Activated CD8-positive, alpha-beta memory T cell treated with anti-CD3 and anti-CD28 coated beads for 36 hours (primary cell): ENCODE measurements around the gene PTMA. TPM values are rescaled to one million over a fixed set of nuclear protein-coding genes. Genes with fewer than 3 reads are reported as not detected.

ENCODE experiments used
- CTCF ChIA-PET: fragments of 350-600 bp; sonication (Branson Sonifier 250); formaldehyde crosslinking; loops from one replicate; lab custom pipeline; 2021; ENCODE audit warnings: antibody characterized with exemption; lab: Charles Lee
- POLR2A ChIA-PET: fragments of 350-600 bp; sonication (Branson Sonifier 250); formaldehyde crosslinking; loops from one replicate; lab custom pipeline; 2021; ENCODE audit warnings: antibody characterized with exemption; lab: Charles Lee
- total RNA-seq, 2 experiments: library from RNA; stranded (reverse); gene quantifications; one replicate each; pipeline ENCODE4 v1.2.3, GENCODE V29; 2021

PTMA gene
- total RNA-seq, 2 experiments from 2014 or later, result 2,458 to 2,489 TPM

DNA sequence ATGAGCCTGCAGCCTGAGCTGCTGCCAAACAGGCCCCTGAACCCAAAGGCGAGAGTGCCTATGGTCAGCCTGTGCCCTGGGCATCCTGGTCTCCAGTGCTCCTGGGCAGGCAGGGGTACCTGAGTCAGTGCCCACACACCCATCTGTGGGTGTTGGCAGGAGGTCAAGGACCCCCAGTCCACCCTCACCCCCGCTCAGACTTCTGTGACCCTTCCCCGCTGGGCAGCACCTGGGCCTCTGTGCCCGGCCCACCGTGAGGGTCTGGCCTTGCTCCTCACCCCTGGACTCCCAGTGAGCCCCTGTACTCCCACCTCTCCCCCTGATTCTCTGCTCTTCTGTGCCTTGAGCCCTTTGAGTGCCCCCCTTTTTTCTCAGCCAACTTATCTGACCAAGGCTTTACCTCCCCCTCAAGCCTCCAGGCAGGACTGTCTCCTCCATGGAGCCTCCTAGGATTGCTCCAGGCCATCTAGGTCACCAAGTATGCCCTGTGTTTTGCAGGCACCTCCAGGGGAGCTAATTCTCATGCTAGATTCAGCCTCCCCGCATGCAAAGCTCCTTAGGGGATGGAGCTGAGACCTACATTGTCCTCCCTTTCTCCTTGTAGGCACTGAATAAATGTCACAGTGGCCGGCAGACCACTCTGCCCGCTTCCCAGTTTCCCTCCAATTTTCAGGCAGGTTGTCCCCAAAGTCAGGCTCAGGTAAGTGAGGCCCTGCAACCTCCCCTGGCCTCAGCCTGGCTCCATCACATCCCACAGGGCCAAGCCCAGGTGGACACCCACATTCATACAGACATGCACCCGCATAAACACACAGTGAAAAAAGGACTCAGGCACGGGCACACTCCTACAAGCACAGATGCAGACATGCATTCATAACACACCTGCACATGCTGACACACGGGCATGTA, 21.9 kb upstream of the PTMA start:
- POLR2A ChIA-PET, result no interaction called here

DNA sequence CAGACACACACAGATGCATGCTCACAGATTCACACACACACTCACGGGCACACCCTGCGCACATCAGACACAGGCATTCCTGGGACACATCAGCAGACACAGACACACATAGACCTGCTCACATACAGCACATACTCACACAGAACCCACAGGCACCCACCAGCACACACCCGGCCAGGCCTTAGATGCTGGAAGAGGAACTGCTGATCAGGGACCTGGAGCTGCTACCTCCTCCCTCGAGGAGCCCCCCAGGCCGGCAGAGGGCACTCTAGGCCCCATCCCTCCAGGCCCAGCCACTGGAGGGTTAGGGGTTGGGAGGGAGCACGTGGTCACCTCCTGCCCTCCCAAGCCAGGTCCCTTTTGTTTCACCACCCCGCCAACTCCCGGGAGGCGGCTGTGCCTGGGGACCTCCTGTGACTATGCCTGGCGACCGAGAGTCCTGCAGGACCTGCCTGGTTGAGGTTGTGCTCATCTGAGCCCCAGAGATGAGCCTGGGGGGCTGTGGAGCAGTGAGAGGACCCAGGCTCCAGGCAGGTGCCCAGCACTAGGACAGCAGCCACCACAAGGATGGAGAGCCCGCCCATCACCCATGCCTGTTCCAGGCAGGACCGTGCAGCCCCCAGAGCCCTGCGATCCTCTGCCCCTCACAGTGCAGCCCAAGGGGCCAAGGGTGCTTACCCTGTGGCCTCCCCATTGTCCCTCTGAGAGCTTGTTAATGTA, 21.0 kb upstream of the PTMA start:
- POLR2A ChIA-PET, result no interaction called here

More for the DNA sequence above, 21.9 kb upstream of the PTMA start:
- CTCF ChIA-PET, result interaction anchor here (0.7 to 13.9 kb wide), 9 partner anchors 9 to 91 kb away, joined by 3 to 120 read pairs (median 4); no protein-coding TSS in a partner anchor

GRCh38 chr2:231687961-231688360, 20.4 kb upstream of the PTMA start:
- ChIA-PET CTCF (interaction anchor here (0.9 to 13.9 kb wide), 6 partner anchors 9 to 76 kb away, joined by 3 to 120 read pairs (median 14); no protein-coding TSS in a partner anchor), POLR2A (no interaction called here)

More for the DNA sequence above, 21.0 kb upstream of the PTMA start:
- CTCF ChIA-PET, result interaction anchor here (0.7 to 13.9 kb wide), 9 partner anchors 10 to 90 kb away, joined by 3 to 120 read pairs (median 4); no protein-coding TSS in a partner anchor

DNA sequence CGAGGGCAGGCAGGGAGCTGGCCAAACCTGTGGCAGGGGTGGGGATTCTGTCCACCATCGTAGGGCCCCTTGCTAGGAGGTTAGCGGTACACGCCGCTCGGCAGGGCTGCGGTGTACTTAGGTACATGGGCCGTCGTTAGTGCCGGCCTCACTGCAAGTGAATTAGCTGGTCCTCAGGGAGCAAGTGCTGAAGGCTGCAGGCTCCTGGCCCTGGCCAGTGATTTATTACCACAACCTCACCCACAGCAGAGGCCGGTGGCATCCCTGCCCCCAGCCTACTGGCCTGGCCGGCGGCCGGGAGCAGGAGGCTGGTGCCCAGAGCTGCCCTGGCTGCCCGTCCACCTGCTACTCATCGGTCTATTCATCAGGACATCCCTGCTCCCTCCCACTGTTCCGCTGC, 19.6 kb upstream of the PTMA start:
- POLR2A ChIA-PET, result interaction anchor here (1.5 kb wide), 1 partner anchor 25 kb away, joined by 3 read pairs; no protein-coding TSS in a partner anchor
- CTCF ChIA-PET, result interaction anchor here (0.9 to 13.9 kb wide), 4 partner anchors 14 to 76 kb away, joined by 3 to 120 read pairs (median 37); no protein-coding TSS in a partner anchor

- CTCF ChIA-PET, result interaction anchor here (0.9 to 13.9 kb wide), 4 partner anchors 14 to 77 kb away, joined by 3 to 120 read pairs (median 37); no protein-coding TSS in a partner anchor
- POLR2A ChIA-PET, result interaction anchor here (1.5 kb wide), 1 partner anchor 25 kb away, joined by 3 read pairs; no protein-coding TSS in a partner anchor
Observed at GRCh38 chr2:231689124-231689893, 19.0 kb upstream of the PTMA start.

DNA sequence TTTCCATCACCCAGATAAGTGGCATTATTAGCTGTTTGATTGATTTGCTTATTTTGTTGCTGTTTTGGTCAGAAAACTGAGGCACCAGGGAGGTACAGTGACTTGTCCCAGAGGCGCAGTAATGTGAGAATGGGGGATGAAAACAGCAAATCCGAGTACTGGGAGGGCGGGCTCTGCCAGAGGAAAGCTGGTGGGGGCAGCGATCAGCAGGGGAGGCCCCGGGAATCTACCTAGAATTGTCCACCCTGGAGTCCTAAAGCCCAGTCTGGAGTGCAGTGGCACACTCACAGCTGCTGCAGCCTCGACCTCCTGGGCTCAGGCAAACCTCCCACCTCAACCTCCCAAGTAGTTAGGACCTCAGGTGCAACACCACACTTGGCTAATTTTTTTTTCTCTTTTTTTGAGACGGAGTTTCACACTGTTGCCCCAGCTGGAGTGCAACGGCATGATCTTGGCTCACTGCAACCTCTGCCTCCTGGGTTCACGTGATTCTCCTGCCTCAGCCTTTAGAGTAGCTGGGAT, 17.0 kb upstream of the PTMA start:
- POLR2A ChIA-PET, result no interaction called here
- CTCF ChIA-PET, result interaction anchor here (0.7 to 13.9 kb wide), 4 partner anchors 24 to 97 kb away, joined by 3 to 120 read pairs (median 3); no protein-coding TSS in a partner anchor

- POLR2A ChIA-PET, result no interaction called here
Observed at GRCh38 chr2:231692847-231693246, 15.5 kb upstream of the PTMA start.

DNA sequence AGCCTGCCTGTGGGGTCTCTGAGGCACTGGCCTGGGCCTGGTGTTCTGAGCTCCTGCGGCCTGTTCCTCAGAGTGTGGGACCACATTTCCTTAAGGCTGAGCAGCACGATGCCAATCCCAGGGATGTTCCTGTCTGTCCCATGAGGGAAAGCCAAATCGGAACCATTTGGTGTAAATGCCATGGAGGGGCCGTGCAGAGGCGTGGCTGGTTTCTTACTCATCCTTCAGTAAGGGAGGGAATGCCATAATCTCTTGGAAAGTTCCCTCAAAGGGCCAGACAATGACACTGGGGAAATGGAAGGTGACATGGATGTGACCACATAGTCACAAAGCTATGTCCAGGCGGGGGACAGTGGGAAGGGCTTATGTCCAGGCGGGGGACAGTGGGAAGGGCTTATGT, 14.4 kb upstream of the PTMA start:
- ChIA-PET POLR2A (no interaction called here), CTCF (no interaction called here)

More at GRCh38 chr2:231692847-231693246, 15.5 kb upstream of the PTMA start:
- CTCF ChIA-PET, result interaction anchor here (13.9 kb wide), 1 partner anchor 22 kb away, joined by 120 read pairs; no protein-coding TSS in a partner anchor

GRCh38 chr2:231696004-231696367, 12.3 kb upstream of the PTMA start:
- ChIA-PET POLR2A (no interaction called here), CTCF (interaction anchor here (1.3 kb wide), 1 partner anchor 11 kb away, joined by 4 read pairs; no protein-coding TSS in a partner anchor)

GRCh38 chr2:231699006-231699405, 9.3 kb upstream of the PTMA start:
- ChIA-PET POLR2A (no interaction called here), CTCF (interaction anchor here (7.6 kb wide), 1 partner anchor 16 kb away, joined by 39 read pairs; no protein-coding TSS in a partner anchor)

GRCh38 chr2:231701456-231702373, 6.6 kb upstream of the PTMA start:
- POLR2A ChIA-PET, result no interaction called here
- CTCF ChIA-PET, result interaction anchor here (2.3 to 7.6 kb wide), 2 partner anchors 13 to 24 kb away, joined by 8 to 39 read pairs; no protein-coding TSS in a partner anchor

DNA sequence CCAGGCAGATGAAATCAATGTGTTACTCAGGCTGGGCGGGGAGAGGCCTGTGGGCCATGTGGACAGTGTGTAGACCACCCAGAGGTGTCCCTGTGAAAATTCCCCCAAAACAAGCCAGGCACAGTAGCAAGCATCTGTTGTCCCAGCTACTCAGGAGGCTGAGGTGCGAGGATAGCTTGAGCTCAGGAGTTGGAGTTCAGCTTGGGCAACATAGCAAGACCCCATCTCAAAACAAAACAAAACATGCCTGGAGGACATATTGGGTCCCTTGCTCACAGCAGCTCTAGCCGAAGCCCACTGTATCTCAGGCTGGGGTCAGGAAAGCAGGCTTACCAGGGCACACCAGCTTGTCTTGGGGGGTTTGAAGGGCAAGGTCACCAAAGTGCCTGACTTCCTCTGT, 4.3 kb upstream of the PTMA start:
- CTCF ChIA-PET, result interaction anchor here (1.1 to 7.6 kb wide), 3 partner anchors 11 to 29 kb away, joined by 3 to 39 read pairs (median 3); no protein-coding TSS in a partner anchor
- POLR2A ChIA-PET, result interaction anchor here (0.5 to 1.7 kb wide), 2 partner anchors 9 to 101 kb away, joined by 5 to 6 read pairs; no protein-coding TSS in a partner anchor

DNA sequence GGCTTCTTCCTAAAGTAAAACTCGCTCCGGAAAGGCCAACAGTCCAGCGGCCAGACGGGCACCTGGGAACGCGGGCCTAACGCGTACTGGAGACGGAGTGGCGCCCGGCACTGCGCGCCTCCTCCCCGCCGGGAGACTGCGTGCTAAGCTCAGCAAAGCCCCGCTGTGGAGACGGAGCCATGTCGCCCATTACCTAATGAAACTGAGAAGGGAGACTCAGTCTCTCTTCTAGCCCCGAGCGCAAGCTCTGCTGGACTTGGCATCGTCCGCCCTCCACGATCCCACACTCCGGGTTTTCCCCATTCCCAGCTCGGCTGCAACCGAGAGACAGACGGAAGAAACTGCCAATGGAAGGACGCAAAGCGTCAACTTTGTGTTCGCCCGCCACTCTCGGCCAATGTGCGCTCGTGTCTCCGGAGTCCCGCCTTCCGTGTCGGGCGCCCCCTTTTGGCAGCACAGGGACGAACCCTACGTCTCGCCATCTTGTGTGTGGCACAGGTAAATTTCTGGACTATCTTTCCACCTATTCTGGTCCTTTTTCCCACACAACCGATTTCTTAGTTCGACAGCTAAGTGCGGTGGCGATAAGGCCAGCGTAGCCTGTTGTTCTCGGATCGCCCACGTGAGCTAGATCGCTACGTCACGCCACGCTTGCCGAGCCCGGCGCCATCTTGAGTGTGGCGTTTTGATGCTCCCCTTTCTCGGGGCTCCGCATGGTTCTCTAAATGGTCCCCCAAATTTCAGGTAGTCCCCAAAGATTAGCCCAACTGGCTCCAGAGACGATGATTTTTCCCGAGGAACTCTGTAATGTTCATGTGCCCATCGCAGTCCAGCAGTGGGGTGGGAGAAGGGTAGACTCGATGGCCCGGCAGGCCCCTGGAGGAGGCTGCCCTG, 1.3 kb upstream of the PTMA start:
- ChIA-PET CTCF (interaction anchor here (0.8 to 4.8 kb wide), 11 partner anchors 8 to 242 kb away, joined by 3 to 47 read pairs (median 5); partner anchors contain the start of gene NCL), POLR2A (interaction anchor here (0.9 to 6.1 kb wide), 6 partner anchors 8 to 242 kb away, joined by 3 to 94 read pairs (median 4); partner anchors contain the start of gene NCL)

DNA sequence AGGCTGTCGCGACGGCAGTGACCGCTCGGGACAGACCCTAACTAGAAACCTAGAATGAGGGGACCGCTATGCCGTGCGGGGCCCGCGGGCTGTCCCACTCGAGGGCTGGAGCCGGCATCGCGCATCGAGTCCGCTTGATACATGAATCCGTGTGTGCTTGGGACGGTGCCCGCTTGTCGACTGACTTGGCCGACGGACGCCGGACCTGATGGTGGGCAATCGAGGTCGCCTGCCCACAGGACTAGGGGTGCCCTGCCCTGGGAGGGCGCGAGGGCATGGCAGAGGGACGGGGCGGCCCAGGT, 749 bp upstream of the PTMA start:
- POLR2A ChIA-PET, result interaction anchor here (1.3 to 6.1 kb wide), 3 partner anchors 33 to 243 kb away, joined by 5 to 94 read pairs (median 11); partner anchors contain the start of gene NCL
- CTCF ChIA-PET, result interaction anchor here (0.9 to 4.8 kb wide), 8 partner anchors 8 to 242 kb away, joined by 3 to 47 read pairs (median 7); partner anchors contain the start of gene NCL

DNA sequence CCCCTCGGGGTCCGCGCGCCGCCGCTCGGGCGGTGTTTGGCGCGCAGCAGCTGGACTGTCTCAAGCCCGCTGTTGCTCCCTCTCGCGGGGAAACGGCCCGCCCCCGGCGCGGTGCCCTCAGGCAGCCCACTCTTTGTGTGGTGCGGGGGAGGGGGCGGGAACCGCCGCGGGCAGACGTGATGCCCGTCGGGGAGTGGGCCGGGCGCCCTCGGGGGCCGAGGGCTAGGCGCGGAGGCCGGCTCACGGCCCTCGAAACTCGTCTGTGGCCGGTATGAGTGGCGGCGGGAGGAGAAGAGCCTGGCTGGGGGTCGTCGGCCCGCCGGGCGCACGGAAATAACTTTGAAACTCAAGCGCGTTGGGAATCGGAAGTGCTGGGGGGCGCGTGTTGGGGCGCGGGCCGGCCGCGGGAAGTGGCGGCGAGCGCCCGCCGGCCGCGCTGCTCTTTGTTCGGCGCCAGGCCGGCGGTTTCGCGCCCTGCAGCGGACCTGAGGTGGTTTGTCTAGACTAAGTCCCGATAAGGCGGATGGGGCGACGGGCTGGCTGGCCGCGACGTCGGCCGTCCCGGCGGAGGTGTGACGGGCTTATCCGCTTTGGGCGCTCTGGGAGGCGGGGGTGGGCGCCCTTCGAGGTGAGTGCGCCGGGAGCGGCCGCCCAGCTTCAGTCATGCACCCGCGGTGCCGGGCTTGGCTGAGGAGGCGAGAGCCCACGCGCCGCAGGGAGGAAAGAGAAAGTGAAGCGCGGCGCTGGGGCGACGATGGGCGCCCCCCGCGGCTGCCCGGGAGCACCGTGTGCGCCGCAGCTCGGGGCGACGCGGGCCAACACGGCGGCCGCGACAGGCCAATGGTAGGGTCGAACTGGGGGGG, 679 bp downstream of the PTMA start:
- POLR2A ChIA-PET, result interaction anchor here (0.6 to 6.1 kb wide), 6 partner anchors 31 to 245 kb away, joined by 3 to 94 read pairs (median 6); partner anchors contain the start of gene NCL
- CTCF ChIA-PET, result interaction anchor here (1.5 to 4.8 kb wide), 2 partner anchors 34 to 95 kb away, joined by 7 to 47 read pairs; no protein-coding TSS in a partner anchor
